Keratinocyte (primary cell): ENCODE data around the gene STK35.

ENCODE experiments used
- EZH2 ChIP-seq: IDR thresholded peaks from one replicate; pipeline ENCODE4 v1.6.1; 2012; ENCODE audit warnings: inconsistent platforms, mild to moderate bottlenecking, low read length, moderate library complexity
- TF ChIP-seq, protein P1 (sequence below), 3 experiments: IDR thresholded peaks in 1 of 3; conservative IDR thresholded peaks in 1 of 3; optimal IDR thresholded peaks in 1 of 3; 2 replicates in 2 of 3; 3 replicates in 1 of 3; pipeline versions ENCODE3 to v1.5.1; 2011; ENCODE audit warnings: low read length in 3 of 3, mild to moderate bottlenecking in 3 of 3, moderate library complexity in 2 of 3, control low read depth in 1 of 3, inconsistent platforms in 1 of 3; ENCODE audit not compliant: insufficient read depth in 2 of 3; ENCODE audit errors: extremely low read depth in 1 of 3

DNA sequence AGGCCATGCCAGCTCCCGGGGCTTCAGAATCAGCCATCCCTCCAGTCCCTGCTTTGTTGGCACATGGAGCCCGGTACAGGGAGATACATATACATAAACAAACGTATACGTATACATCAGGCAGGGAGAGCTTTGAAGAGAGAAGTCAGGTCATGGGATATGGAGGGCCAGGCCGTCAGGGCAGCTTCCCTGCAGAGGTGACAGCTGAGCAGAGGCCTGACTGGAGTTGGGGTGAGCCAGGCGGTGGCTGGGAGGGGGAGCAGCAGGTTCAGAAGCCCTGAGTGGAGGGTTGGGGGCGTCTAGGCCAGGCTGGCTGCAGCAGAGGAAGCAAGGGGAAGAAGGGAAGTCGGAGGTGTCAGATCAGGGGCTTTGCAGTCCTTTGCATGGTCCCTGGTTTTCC lies 61.7 kb downstream of the STK35 start:
- TF ChIP-seq, protein P1, sequence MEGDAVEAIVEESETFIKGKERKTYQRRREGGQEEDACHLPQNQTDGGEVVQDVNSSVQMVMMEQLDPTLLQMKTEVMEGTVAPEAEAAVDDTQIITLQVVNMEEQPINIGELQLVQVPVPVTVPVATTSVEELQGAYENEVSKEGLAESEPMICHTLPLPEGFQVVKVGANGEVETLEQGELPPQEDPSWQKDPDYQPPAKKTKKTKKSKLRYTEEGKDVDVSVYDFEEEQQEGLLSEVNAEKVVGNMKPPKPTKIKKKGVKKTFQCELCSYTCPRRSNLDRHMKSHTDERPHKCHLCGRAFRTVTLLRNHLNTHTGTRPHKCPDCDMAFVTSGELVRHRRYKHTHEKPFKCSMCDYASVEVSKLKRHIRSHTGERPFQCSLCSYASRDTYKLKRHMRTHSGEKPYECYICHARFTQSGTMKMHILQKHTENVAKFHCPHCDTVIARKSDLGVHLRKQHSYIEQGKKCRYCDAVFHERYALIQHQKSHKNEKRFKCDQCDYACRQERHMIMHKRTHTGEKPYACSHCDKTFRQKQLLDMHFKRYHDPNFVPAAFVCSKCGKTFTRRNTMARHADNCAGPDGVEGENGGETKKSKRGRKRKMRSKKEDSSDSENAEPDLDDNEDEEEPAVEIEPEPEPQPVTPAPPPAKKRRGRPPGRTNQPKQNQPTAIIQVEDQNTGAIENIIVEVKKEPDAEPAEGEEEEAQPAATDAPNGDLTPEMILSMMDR (optimal IDR thresholded peaks at IDR 0.05 in 1 of 3, IDR thresholded peaks at IDR 0.05 in 1 of 3, conservative IDR thresholded peaks at IDR 0.05 in 1 of 3; ENCODE audit: extremely low read depth in 1 of 3, insufficient read depth in 2 of 3, low read length in 3 of 3) = no peak
- no peak for TF ChIP-seq EZH2
